Stimulated activated CD8-positive, alpha-beta memory T cell treated with anti-CD3 and anti-CD28 coated beads, Interleukin-4, amount 100 ng/mL, for 4 hours (primary cell): Measurements from ENCODE around the gene PHRF1.

Experiments used
- DNase-seq, 2 donors: peaks; one replicate each; pipeline ENCODE4 v3.0.0-alpha.2; 2020; ENCODE audit warnings: low read depth in 2 of 2, low spot score in 1 of 2

Gene PHRF1

GRCh38 chr11:613369-613968 lies 37.2 kb downstream of the PHRF1 start:
- DNase-seq = peak; percentile 71 to 74

DNA sequence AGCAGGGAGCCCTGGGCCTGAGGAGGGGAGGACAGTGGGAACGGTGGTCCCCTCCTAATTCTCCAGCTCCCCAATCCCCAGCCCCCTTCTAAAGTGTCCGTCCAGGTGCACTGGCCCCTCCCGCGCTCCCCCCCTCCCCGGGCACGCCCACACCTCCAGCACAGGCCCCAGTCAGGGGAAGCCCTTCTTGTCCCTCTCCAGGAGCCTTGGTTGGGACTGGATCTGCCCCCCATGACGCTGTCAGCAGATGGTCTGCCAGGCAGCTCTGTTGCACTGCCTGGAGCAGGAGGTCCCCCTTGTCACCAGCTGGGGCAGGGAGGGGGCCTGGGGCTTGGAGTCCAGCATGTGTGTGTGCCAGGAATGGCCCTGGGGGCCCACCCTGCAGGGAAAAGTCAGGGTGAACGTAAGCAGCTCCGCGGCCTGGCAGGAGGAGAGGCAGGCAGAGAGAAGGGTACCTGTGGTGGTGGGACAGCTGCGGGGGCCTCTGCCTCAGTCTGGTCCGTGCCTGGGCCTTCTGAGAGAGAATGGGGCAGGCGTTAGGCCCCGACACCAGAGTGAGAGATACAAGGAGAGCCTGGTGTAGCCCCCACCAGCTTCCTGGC lies 37.9 kb downstream of the PHRF1 start:
- no peak for DNase-seq

DNA sequence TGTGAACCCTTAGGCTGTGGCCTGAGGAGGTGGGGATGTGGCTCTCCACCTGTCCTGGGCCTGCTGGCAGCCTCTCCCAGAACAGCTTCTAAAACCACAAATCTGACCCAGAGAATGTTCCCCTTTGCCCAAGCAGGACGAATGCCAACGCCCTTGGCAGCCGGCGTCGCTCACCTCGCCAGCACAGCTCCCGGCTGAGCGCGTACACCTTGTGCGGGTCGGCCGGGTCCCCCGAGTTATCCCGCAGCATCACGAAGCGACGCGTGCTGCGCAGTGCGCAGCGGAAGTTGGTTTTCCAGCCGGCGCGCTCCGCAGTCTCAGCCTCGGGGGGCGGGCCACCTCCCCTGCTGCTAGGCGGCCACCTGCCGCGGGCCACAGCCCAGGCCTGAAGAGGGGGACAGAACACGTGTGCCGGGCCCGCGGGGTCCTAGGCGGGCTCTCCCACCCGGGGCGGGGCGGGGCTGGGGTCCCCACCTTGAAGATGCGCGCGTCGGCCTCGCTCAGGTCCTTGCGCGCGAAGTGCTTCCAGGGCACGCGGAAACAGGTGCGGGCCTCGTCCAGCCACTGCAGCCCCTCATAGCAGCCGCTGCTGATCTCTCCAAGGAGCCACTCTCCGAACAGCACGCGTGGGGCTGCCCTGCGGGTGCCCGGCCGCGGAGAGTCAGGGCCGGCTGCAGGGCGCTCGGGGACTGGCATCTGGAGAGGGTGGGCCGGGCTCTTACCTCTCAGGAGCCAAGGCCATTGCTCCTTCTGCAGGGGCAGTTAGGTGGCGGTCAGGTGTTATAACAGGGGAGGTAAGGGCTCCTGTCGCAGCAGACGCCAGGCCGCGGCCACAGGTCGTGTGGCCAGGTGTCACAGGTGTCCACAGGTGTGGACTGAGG lies 38.6 kb downstream of the PHRF1 start:
- DNase-seq = no peak

DNA sequence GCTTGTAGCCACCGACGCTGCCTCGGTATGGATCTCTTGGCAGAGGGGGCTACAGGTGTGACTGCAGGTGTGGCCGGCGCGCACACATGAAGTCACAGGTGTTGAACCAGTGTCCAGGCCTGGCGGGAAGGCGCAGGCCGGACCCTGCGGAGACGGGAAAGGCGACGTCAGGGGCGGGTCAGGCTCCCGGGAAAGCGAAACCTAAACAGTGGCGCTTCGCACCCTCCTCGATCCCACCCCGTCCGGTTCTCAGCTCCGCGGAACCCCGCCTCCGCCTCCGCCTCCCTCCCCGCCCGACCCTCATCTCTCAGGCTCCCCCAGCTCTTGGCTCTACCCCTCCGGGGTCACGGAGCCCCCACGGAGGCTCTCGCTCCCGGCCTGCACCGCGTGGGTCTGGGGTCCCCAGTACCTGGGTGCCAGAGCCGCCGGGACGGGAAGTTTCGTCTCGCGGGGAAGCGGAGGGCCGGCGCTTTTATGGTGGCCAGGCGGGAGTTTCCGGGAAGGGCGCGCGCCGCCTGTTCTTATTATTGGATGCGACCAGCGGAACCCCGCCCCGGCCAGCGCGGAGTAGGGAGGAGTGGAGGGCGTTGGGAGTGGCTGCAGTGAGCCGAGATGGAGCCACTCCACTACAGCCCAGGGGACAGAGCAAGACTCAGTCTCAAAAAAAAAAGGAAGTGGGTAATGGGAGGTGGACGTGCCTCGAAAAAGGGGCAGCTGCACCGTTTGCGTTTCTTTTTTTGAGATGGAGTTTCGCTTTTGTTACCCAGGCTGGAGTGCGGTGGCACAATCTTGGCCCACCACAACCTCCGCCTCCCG lies 39.4 kb downstream of the PHRF1 start, which contains the start of gene IRF7:
TSS of gene IRF7 (minus strand) at position 447 of the 816 bp plus-strand sequence. CDS start 586 bp downstream, outside the sequence.
- peak; percentile 70 to 72 for DNase-seq

DNA sequence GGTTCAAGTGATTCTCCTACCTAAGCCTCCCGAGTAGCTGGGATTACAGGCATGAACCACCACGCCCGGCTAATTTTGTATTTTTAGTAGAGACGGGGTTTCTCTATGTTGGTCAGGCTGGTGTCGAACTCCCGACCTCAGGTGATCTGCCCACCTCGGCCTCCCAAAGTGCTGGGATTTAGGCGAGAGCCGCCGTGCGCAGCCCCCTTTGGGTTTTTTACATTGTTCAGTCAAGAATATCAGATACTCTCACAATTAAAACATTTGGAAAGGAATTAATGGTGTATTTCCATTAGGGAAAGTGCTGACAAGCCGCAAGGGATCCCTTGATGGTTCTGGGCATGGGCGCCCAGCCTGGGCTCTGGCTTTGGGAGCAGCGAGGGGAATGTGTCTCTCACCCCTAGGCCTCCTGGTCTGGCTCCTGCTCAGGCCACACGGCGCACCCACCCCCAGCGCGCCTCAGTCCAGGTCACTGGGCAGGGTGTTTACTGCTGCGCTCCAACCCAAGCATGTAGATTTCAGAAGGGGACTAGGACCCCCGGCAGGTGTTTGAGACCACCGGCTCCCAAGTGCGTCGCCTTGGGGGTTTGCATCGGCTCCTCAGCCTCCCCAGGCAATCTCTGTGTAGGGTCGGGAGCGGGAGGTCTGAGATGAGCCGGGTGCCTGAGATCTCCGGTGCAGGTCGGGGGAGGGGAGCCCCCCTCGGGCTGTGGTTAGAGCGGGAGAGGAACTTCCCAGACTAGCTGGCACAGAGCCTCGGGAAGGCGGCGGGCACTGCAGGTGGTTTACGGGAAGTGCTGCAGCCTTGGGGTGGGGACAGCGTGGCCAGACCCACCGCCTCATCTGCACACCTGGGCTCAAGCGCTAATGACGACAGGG lies 40.3 kb downstream of the PHRF1 start:
- no peak for DNase-seq

DNA sequence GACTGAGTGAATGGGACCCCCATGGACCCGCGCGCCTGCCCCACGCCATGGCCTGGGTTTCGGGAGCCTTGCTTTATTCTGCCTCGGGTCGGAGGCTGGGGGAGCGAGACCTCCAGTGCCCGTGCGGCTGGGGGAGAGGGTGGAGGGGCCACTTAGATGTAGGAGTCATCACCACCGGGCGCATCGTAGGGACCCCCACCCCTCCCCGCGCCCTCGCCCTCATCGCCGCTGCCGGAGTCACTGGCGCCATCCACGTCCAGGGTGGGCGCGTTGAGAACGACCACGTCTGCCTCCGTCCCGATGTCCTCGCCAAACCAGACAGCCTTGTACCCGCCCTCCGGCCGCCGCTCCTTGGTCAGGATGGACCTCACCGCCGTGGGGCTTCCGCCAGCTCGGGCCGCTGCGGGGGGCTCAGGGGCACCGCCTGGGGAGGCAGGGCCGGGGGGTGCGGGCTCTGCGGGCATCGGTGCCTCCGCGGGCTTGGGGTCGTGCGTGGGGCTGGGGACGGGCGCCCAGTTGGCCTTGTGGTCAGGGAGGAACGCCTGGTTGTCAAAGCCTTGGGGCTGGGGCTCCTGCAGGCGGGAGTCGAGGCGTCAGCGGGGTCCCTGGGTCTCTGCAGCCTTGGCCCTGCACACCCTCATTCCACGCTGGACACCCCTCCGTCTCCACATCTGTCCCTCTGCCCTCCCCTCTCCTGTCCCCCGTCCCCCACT lies 41.1 kb downstream of the PHRF1 start:
- no peak for DNase-seq

DNA sequence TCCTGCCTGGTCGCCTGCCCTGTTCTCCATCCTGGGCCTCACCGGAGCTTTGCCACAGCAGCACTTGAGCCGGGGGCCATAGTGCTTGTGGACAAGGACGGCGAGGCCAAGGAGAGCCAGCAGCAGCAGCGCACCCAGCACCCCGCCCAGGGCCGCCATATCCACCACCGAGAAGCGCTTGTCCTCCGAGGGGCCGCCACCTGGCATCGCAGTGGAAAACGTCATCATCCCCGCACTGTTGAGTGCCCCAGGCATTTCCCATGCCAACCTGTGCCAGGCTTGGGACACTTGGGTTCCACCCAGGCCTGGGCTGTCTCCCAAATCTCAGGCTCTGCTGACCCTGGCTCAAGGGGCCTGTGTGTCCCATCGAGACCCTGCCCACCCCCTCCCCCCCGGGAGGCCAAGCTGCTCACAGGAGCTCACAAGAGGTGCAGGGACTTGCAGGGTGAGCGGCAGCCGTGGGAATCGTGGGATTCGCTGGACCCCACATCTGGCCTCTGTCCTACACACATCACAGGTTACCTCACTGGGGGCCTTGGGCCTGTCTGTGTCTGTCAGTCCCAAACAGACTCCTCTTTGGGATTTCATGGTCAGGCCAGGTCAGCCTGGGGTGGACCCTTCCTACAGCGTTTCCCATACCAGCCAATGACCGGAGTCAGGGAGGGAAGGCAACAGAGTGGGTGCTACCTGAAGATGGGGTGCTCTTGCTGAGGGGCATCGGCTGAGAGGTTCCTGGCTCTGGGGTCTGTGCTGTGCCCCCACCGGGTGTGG lies 41.8 kb downstream of the PHRF1 start:
- DNase-seq = no peak

GRCh38 chr11:618856-619627 lies 42.8 kb downstream of the PHRF1 start:
- DNase-seq = no peak

DNA sequence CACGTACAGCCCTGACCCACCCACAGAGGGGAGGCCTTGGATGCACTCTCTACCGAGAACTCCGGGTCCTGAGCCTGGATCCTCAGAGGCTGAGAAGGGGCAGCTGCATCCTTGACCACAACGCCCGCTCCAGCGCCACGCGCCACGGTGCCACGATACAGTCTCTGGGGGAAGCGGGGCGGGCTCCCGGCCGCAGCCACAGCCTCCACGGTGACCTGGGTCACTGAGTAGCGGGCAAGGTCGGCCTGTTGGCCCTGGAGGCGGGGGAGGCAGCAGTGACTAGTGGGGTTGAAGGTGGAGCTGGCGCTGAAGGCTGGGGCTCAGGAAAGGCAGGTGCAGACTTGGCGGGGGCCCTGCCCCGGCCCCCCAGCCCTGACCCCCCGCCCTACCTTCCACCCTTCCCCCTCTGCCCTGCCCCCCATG lies 43.4 kb downstream of the PHRF1 start:
- DNase-seq = no peak

DNA sequence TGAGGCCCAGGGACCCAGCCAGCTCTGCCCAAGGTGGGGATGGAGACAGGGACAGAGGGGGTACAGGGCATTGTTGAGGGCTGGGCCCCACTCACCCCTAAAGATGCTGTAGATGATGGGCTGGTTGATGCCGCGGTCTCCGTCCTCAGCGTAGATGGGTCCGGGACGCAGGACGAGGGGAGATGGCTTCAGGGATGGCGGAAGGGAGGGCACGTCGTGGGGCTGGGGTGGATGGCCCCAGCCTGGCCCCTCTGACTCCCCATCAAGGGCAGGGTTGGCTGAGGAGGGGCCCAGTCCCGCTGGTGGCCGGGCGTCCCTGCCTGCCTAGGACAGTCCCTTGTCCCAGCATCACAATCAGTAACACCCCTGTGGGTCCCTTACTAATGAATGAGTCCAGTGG lies 43.9 kb downstream of the PHRF1 start:
- DNase-seq = no peak

GRCh38 chr11:620935-621814 lies 44.9 kb downstream of the PHRF1 start:
- DNase-seq = no peak

GRCh38 chr11:621838-622237 lies 45.6 kb downstream of the PHRF1 start:
- DNase-seq = no peak

DNA sequence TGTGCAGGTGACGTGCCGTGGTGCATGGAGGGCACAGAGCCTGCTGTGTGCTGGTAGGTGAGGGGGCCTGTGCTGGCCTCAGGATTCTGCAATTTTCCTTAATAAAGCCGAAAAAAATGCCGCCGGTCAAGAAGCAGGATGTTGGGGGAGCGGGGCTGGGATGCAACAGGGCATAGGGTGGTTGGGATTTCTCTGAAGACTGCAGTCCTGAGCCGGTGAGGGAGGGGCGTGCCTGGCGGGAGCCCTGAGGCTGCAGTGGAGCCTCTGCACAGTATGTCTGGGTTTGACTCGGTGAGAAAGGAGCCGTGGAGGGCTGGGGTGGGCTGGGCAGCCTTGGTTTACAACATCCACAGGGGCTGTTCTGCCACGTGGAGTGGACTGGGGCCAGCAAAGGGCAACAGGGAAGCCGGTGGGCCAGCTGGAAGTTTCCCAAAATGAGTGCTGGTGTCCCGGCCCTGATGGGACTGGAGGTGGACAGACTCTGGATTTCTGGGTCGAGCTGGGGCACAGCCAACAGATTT lies 47.1 kb downstream of the PHRF1 start:
- DNase-seq = no peak

GRCh38 chr11:623999-624704 lies 47.9 kb downstream of the PHRF1 start:
- DNase-seq = no peak

DNA sequence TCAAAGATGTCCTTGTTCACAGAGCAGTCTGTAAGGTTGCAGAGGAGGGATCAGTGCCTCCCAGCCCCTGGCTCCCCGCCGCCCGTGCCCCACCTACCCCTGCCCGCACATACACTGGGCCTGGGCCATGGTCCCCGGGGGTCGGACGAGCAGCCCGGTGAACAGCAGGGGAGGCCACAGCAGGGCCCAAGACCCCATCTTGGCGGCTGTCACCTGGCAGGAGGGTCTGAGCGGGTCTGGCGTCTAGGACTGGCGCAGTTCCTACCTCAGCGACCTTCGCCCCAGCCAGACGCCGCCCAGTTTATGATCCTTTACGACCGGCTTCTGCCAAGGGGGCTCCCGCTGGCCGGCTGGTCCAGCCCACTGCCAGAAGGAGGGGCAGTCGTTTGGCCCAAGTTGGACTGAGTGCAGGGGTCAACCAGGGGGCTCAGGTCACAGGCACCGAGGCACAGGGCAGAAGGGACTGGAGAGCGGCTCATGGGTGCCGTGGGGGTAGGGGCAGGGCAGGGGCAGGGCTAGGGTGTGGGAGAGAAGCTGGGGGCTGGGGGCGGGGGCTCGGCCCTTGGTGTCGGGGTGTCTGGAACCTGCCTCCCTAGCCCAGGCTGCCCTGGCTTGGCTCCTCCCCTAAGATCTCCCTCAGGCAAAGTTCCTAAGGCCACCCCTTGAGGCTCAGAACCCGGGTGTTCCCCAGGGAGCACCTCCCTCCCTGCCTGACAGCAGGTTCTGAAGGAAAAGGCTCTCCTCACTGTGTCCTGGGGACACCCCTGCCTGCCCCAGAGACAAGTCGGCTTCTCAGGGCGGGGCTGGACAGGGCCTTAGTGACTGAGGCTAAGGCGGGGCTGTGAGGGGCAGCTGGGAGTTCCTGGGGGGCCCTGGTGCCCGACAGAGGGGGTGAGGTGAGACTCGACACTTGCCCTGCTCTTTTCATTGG lies 48.7 kb downstream of the PHRF1 start, which contains the start of gene CDHR5:
TSS of gene CDHR5 (minus strand) at position 251 of the 931 bp plus-strand sequence. CDS start at position 198, 53 bp downstream.
- no peak for DNase-seq
